CD4-positive, alpha-beta T cell treated with Interleukin-21 for 1 hour (primary cell): ENCODE measurements around the gene TRAF1.

Experiments
- DNase-seq: peaks from one replicate; pipeline ENCODE4 v3.0.0-alpha.2; 2020

TRAF1 gene

DNA sequence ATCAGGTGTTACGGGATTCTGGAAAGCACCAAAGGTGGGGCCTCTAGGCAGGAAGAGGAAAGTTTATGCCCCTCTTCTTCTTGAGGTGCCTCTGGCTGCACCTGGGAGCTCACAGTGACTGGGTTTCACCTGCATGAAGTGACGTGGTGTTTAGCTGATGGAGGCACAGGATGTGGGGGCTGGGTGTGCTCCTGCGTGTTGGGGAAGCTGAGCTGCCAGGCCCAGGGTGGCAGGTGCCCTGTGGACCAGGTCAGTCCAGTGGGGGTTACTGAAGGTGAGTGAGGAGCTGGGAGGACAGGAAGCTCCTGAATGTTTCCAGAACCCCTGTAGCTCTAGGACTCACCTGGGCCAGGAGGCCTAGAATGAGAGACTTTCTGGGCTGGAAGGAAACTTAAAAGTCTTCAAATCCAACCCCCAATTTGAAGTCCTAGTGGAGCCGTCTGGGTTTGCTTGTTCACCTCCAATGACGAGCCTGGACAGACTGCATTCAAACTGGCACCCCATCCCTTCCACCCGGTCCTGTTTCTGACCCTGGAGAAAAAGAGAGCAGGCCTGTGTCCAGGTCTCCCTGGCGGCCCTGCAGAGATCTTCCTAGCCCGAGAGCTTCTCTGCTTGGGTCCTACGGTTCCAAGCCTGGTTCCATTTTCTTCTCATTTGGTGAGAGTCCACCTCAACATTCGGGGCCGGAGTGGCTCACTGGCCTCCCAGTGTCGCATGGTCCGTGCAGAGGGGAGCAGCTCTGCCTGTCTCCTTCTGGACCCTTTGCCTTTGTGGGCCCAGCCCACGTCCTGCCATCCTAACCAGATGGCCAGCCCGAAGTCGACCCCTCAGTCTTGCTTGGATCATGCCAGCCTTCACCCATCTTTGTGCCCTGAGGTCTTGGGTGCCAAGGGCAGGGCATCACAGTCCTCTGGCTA, 22.3 kb downstream of the TRAF1 start:
- DNase-seq = peak; percentile 83

DNA sequence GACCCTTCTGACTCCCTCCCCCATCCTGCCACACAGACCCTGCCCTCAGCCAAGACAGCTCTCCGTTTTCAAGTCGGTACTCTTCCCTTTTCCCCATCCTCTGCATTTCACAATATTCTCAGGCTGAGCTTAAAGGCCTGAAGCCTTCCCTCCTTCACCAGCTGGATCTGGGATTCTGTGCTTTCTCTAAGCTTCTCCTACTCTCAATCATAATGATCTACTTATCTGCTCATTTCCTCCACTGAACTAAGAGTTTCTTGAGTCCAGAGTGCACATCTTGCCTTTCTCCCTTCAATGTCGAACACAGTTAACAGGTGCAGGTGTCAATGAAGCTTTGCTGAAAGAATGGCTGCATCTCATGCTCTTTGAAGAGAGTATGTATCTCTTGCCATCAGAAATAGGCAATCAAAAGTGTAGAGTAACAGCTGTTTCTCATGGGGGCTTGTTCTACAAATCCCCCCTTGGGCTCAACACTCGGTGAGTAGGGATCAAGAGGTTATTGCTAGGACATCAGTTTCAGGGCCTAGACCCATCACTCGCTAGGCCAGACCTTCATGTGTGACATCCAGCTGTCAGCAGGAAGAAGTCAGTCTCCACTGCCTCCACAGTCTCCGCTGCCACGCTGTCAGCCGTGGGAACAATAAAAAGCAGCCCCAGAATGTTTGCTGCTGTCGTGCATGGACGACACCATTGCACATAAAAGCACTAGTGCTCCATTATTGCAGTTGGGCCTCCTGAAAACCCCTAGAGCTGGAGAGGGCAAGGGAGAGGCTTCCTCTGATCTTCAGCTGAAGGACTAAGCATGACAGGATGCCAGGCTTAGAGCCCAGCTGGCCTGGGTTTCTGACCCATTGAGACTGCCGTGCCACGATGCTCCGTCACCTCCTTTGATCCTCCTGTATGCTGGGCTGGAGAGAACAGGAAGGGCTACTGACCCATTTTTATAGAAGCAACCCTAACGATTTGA, 23.7 kb downstream of the TRAF1 start:
- peak; percentile 30 for DNase-seq

DNA sequence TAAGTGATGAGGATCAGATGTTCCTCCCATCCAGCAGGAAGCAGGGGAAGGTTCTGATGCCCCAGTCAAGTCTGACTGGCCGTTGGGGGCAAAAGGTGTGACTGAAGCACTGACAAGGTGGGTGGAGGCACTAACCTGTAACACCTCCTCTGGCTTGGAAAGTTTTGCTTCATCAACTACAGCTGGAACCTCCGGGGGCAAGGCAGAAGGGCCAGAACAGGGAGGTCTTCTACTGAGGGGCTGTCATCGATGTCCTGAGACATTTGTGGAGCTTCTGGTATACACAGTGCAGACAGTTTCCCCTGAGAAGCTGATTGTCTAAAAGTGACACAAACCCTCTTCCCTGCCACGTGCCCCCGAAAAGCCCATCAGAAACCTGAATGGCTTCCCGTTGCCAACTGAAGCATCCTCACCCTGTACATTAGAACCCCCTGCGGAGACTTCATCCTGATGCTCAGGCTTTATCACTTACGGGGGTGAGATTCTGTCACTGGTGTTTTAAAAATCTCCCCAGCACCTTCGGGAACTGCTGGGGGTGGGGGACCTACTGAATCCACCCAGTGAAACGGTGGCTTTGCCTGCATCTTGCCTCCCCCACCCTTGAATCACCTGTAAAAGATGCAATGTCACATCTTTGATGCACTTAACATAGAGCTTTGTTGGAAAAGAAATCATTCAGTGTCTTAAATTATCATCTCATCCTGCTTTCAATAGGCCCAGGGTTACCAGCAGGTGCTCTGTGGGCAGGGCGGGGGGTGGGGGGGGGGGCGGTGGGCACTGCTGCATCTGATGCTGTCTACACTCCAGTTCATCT, 24.6 kb downstream of the TRAF1 start:
- peak; percentile 12 for DNase-seq

DNA sequence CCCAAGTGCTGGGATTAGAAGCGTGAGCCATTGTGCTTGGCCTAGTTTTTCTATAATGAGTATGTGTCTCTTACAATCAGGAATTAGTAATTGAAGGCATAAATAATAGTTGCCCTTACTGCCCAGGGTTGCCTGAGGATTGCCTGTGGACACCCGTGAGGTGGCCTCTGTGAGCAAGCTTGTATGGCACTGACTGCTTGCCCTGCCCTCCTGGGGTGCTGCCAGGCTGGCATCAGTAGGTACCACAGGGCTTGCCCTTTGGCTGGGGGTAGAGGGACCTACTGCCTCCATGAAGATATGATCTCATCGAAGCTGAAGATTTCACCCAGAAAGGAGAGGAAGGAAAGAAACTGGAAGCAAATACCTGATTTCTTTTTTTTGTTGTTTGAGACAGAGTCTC, 25.8 kb downstream of the TRAF1 start:
- DNase-seq = no peak

DNA sequence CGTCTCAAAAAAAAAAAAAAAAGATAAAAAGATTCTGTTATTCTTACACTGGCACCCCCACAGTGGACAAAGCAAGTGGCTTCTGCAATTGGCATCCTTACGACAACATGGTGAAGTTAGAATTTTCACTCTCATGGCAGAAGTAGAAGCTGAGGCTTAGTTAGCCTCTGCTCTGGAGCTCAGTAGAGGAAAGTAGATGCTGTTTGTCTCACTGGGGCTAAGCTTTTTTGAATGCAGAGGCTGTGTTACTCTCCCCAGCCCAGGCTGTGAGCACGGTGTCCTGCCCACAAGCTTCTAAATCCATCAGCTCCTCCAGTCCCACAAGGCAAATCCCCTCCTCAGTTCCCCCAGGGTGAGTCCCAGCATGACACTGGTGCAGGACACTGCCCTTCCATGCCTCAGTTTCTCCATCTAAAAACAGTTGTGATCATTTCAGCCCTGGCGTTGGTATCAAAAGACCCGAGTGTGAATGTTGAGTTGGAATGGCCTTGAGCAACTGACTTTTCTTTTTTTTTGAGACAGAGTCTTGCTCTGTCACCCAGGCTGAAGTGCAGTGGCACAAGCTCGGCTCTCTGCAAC, 27.0 kb downstream of the TRAF1 start:
- DNase-seq = peak; percentile 11

DNA sequence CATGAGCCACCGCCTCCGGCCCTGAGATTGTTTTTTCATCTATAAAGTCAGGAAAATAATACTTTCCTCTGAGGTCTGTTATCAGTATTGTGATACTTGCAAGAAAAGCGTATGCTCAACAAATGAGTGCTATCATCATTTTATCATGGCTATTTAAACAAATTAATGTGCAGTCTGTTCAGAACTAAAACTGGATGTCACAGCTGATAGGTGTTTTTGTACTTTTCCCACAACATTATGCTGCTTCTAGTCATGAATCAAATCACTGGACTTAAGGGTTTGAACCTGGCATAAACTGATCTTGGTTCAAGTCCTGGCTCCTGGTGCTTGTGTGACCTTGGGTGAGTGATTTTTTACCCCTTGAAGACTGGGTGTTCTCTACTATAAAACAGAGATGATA, 28.2 kb downstream of the TRAF1 start:
- no peak for DNase-seq

GRCh38 chr9:120895951-120896350, 30.6 kb downstream of the TRAF1 start:
- DNase-seq = no peak

GRCh38 chr9:120894321-120895148, 32.1 kb downstream of the TRAF1 start:
- no peak for DNase-seq

DNA sequence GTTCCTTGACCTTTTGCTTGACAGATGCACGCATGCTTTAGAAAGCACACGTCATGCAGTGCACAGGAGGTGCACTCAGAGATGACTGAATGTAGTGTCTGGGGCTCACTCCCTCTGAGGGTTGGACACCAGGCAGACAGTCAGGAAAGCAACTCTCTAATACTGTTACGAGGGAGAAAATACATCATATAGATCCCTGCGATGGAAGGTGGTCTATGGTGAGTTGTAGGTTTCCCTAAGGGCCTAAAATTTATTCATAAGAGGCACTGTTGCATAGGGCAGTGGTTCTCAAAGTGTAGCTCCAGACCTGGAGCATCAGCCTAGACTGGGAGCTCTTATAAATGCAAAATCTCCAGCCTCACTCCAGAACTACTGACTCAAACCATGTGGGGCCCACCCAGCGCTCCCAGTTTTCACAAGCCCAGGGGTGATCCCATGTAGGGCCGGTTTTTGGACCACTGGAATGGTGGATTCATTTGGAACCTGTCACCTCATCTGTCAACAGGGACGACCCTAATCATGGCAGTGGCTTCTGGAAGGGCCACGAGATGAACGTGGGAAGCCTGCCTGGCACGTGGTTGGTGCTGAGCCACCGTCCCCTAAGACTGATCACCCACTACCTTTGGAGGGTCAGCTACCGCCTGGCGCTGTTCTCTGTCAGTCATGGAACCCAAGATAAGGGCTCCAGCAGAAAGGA, 32.8 kb downstream of the TRAF1 start:
- DNase-seq = no peak

DNA sequence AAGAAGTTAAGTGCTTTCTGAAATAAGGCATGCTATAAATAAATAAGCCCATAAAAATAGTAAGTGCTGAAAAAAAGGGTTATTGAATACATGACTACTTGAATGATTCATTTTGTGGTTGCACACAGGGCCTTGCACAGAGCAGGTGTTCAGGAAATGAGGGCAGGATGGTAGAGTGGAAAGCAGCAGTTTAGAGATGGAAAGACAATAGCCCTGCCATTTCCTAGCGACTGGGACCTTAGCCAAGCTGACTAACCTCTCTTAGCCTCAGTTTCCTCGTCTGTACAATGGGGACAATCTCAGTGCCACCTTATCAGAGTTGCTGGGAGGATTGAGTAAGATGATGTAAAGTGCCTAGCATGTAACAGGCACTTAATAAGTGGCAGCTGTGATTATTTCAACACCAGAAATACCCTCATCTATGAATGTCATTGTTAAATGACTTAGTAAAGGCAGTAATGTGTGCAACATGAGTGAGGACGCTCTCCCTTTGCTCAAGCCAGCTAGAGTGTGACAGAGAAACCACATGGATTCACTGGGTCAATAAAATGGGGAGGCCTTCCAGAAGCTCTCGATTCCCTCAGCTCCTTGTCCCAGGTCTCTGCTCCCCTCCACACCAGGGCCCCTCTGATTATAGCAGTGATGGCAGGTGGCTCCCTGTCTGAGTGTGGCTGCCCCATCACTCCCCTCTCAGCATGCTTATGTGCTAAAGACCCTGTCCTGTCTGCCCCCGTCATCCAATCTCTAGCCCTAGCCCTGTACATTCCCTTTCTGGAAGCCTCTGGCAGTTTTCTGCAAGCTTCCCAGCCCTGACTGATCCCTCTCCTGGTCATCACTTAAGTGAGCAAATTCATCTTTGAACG, 33.6 kb downstream of the TRAF1 start:
- DNase-seq = peak; percentile 76

GRCh38 chr9:120891884-120892747, 34.5 kb downstream of the TRAF1 start:
- peak; percentile 41 for DNase-seq

GRCh38 chr9:120891245-120891883, 35.2 kb downstream of the TRAF1 start:
- peak; percentile 62 for DNase-seq

GRCh38 chr9:120890320-120891244, 36.0 kb downstream of the TRAF1 start:
- DNase-seq = peak; percentile 73

- no peak for DNase-seq
Measured at GRCh38 chr9:120889606-120890271, 36.9 kb downstream of the TRAF1 start.

- no peak for DNase-seq
Measured at GRCh38 chr9:120888626-120889025, 38.0 kb downstream of the TRAF1 start.

DNA sequence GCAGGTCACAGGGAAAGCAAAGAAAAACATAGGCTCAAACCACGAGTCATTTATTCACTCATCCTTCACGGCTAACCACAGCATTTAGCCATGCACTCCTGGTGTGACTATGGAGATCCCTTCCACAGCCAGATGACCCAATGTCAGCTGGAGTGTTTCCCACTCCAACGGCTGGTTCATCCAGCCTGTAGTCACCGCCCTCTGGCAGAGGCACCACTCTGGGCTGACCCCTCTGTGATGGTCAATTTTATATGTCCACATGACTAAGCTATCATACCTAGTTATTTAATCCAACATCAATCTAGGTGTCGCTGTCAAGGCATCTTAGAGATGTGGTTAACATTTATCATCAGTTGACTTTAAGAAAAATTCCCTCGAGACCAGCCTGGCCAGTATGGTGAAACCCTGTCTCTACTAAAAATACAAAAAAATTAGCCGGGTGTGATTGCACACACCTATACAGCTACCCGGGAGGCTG, 40.1 kb downstream of the TRAF1 start:
- DNase-seq = no peak
